ENCODE data around the gene CTSC. TPM values are rescaled to one million over a fixed set of nuclear protein-coding genes. Genes with fewer than 3 reads are reported as not detected.

The CTSC gene
- total and polyA plus RNA-seq, 4 donors: 22.7 to 176 (median 77.1) TPM

DNA sequence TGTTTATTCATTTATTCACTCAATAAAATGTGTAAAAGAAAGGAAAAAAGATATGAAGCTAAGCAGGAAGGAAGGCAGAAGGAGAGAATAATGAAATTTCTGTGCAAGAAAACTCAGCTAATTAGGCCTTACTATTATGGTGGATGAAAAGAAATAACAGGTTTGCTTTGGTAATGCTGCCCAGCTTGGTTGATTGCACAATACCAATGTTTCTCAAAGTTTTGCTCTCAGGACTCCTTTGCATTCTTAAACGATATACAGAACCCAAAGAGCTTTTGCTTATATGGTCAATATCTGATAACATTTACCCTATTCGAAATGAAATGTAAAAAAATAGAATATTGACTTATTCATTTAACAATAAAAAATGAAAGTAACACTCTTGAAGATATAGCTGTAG lies 7.3 kb upstream of the CTSC start:
- intact Hi-C loops (cut with DNase I): no loop called here
- Histone ChIP-seq H3K27ac (ENCODE audit: low read depth in 1 of 2, low read length in 2 of 2) (no peak overlapping the region), H3K4me3 (ENCODE audit: low read length in 2 of 2) (no peak overlapping the region), H3K36me3 (ENCODE audit: control insufficient read depth in 1 of 2, insufficient read depth in 2 of 2, low read length in 1 of 2) (no peaks in the 10 kb centered on the region), H3K9me3 (ENCODE audit: control insufficient read depth, low read length) (no peaks in the 10 kb centered on the region), H3K27me3 (ENCODE audit: control insufficient read depth in 1 of 2, insufficient read depth in 2 of 2, low read length in 1 of 2) (no peaks in the 10 kb centered on the region), H3K4me1 (ENCODE audit: control insufficient read depth in 1 of 2, insufficient read depth in 2 of 2, low read length in 2 of 2) (no peaks in the 10 kb centered on the region)
- 89 to 93% methylated on average over 2 of the region's 2 CpGs for WGBS, 2 donors
- DNase-seq (no peak), ATAC-seq (ENCODE audit: low FRiP score) (no peak)

- H3K9me3 ChIP-seq (ENCODE audit: control insufficient read depth, low read length): no peaks in the 10 kb centered on the region
- H3K27me3 ChIP-seq (ENCODE audit: control insufficient read depth in 1 of 2, insufficient read depth in 2 of 2, low read length in 1 of 2): no peaks in the 10 kb centered on the region
- 70 to 81% methylated on average over 4 of the region's 4 CpGs for WGBS, 2 donors
- H3K4me3 ChIP-seq (ENCODE audit: low read length in 2 of 2): no peak overlapping the region
- H3K4me1 ChIP-seq (ENCODE audit: control insufficient read depth in 1 of 2, insufficient read depth in 2 of 2, low read length in 2 of 2): peaks cover 0 to 2% of the 10 kb centered on the region in 2 donors
- no peak overlapping the region for H3K27ac ChIP-seq (ENCODE audit: low read depth in 1 of 2, low read length in 2 of 2)
- no peaks in the 10 kb centered on the region for H3K36me3 ChIP-seq (ENCODE audit: control insufficient read depth in 1 of 2, insufficient read depth in 2 of 2, low read length in 1 of 2)
- intact Hi-C loops (cut with DNase I): no loop called here
- ATAC-seq (ENCODE audit: low FRiP score): no peak
- no peak for DNase-seq
These were observed 4.2 kb upstream of the CTSC start for GRCh38 chr11:88341522-88342251.

DNA sequence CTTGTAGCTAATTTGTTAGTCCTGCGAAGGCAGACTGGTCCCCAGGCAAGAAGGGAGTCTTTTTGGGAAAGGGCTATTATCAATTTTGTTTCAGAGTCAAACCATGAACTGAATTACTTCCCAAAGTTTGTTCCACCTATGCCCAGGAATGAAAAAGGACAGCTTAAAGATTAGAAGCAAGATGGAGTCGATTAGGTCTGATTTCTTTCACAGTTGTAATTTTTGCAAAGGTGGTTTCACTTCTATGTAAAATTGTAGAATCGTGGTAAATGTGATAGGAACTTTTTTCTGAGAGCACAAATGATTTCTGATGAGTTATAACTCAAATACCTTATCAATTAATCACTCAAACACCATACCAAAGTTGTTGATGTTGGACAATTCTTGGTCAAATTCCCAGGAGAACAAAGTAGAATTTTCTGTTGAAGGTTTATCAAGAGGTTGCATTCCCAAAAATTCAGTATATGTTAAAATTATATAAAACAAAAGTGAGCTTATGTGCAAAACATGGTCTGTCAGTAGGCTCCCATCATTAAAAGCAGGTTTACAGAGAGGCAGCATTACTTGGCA lies 2.9 kb upstream of the CTSC start:
- Histone ChIP-seq H3K36me3 (ENCODE audit: control insufficient read depth in 1 of 2, insufficient read depth in 2 of 2, low read length in 1 of 2) (no peaks in the 10 kb centered on the region), H3K4me3 (ENCODE audit: low read length in 2 of 2) (no peak overlapping the region), H3K27ac (ENCODE audit: low read depth in 1 of 2, low read length in 2 of 2) (no peak overlapping the region), H3K27me3 (ENCODE audit: control insufficient read depth in 1 of 2, insufficient read depth in 2 of 2, low read length in 1 of 2) (no peaks in the 10 kb centered on the region), H3K9me3 (ENCODE audit: control insufficient read depth, low read length) (no peaks in the 10 kb centered on the region), H3K4me1 (ENCODE audit: control insufficient read depth in 1 of 2, insufficient read depth in 2 of 2, low read length in 2 of 2) (peaks cover 0 to 2% of the 10 kb centered on the region in 2 donors)
- WGBS, 2 donors: 64 to 70% methylated on average over 2 to 3 of the region's 3 CpGs
- DNase-seq: no peak
- no peak for ATAC-seq (ENCODE audit: low FRiP score)
- intact Hi-C loops (cut with DNase I): no loop called here

DNA sequence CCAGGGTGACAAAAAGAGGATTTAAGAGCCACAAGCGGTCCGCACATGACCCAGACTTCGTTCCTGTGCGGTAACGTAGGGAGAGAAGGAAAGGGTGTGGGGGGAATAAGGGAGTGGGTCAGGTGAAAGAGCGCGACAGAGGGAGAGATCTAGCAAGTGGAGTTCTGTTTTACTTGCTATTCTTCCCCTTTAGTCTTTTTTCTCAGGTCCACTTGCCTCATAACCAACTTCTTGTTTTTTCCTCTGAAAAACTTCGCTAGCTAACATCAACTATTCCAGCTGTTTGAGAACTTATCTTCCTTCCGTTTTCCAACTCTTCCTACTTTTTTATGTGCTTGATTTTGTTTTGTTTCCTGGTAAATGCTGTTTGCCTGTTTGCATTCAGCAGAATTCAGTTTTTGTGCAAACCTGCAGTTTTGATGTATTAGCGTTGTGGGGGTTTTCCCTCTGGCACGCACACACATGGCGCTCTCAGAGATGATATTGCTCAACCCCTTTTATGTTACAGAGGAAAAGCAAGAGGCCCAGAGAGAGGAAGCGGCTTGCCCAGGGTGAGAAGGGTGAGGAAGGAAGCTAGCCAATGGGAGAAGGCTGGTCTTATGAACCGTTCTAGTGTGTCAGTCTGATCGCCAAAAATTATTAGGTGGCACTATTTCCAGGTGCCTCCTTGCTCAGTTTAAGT lies 592 bp upstream of the CTSC start:
- ATAC-seq (ENCODE audit: low FRiP score) (peak; percentile 67), DNase-seq (peak in 1 of 2 donors; percentile 79)
- Histone ChIP-seq H3K4me1 (ENCODE audit: control insufficient read depth in 1 of 2, insufficient read depth in 2 of 2, low read length in 2 of 2) (peaks cover 0 to 2% of the 10 kb centered on the region in 2 donors), H3K9me3 (ENCODE audit: control insufficient read depth, low read length) (no peaks in the 10 kb centered on the region), H3K27ac (ENCODE audit: low read depth in 1 of 2, low read length in 2 of 2) (no peak overlapping the region), H3K27me3 (ENCODE audit: control insufficient read depth in 1 of 2, insufficient read depth in 2 of 2, low read length in 1 of 2) (no peaks in the 10 kb centered on the region), H3K36me3 (ENCODE audit: control insufficient read depth in 1 of 2, insufficient read depth in 2 of 2, low read length in 1 of 2) (no peaks in the 10 kb centered on the region), H3K4me3 (ENCODE audit: low read length in 2 of 2) (peak overlapping the region; percentile 28 to 43)
- 11% methylated on average over 15 of the region's 15 CpGs for WGBS, 2 donors
- intact Hi-C loops (cut with DNase I): loop anchor here in 1 of 2 donors (5.0 to 10.0 kb wide), 3 partner anchors 56 to 197 kb away; no protein-coding TSS in a partner anchor

- DNase-seq: no peak
- no peaks in the 10 kb centered on the region for H3K9me3 ChIP-seq (ENCODE audit: control insufficient read depth, low read length)
- no peak for ATAC-seq (ENCODE audit: low FRiP score)
- H3K4me1 ChIP-seq (ENCODE audit: control insufficient read depth in 1 of 2, insufficient read depth in 2 of 2, low read length in 2 of 2): peaks cover 0 to 2% of the 10 kb centered on the region in 2 donors
- H3K27me3 ChIP-seq (ENCODE audit: control insufficient read depth in 1 of 2, insufficient read depth in 2 of 2, low read length in 1 of 2): no peaks in the 10 kb centered on the region
- intact Hi-C loops (cut with DNase I): loop anchor here in 1 of 2 donors (5.0 to 10.0 kb wide), 3 partner anchors 53 to 200 kb away; no protein-coding TSS in a partner anchor
- no peak overlapping the region for H3K4me3 ChIP-seq (ENCODE audit: low read length in 2 of 2)
- H3K27ac ChIP-seq (ENCODE audit: low read depth in 1 of 2, low read length in 2 of 2): no peak overlapping the region
- no peaks in the 10 kb centered on the region for H3K36me3 ChIP-seq (ENCODE audit: control insufficient read depth in 1 of 2, insufficient read depth in 2 of 2, low read length in 1 of 2)
- 71 to 86% methylated on average over 4 of the region's 4 CpGs for WGBS, 2 donors
These were observed 2.3 kb downstream of the CTSC start for GRCh38 chr11:88335284-88335683.

GRCh38 chr11:88333862-88334261 lies 3.7 kb downstream of the CTSC start:
- no peaks in the 10 kb centered on the region for H3K27me3 ChIP-seq (ENCODE audit: control insufficient read depth in 1 of 2, insufficient read depth in 2 of 2, low read length in 1 of 2)
- intact Hi-C loops (cut with DNase I): loop anchor here in 1 of 2 donors (10.0 kb wide), 1 partner anchor 201 kb away; no protein-coding TSS in a partner anchor
- 87 to 90% methylated on average over 2 of the region's 2 CpGs for WGBS, 2 donors
- H3K9me3 ChIP-seq (ENCODE audit: control insufficient read depth, low read length): no peaks in the 10 kb centered on the region
- no peak for ATAC-seq (ENCODE audit: low FRiP score)
- DNase-seq: no peak
- no peaks in the 10 kb centered on the region for H3K36me3 ChIP-seq (ENCODE audit: control insufficient read depth in 1 of 2, insufficient read depth in 2 of 2, low read length in 1 of 2)
- H3K4me3 ChIP-seq (ENCODE audit: low read length in 2 of 2): no peak overlapping the region
- no peak overlapping the region for H3K27ac ChIP-seq (ENCODE audit: low read depth in 1 of 2, low read length in 2 of 2)
- H3K4me1 ChIP-seq (ENCODE audit: control insufficient read depth in 1 of 2, insufficient read depth in 2 of 2, low read length in 2 of 2): peaks cover 0 to 2% of the 10 kb centered on the region in 2 donors

- Histone ChIP-seq H3K9me3 (ENCODE audit: control insufficient read depth, low read length) (no peaks in the 10 kb centered on the region), H3K27ac (ENCODE audit: low read depth in 1 of 2, low read length in 2 of 2) (no peak overlapping the region), H3K27me3 (ENCODE audit: control insufficient read depth in 1 of 2, insufficient read depth in 2 of 2, low read length in 1 of 2) (no peaks in the 10 kb centered on the region), H3K36me3 (ENCODE audit: control insufficient read depth in 1 of 2, insufficient read depth in 2 of 2, low read length in 1 of 2) (no peaks in the 10 kb centered on the region), H3K4me1 (ENCODE audit: control insufficient read depth in 1 of 2, insufficient read depth in 2 of 2, low read length in 2 of 2) (no peaks in the 10 kb centered on the region), H3K4me3 (ENCODE audit: low read length in 2 of 2) (no peak overlapping the region)
- intact Hi-C loops (cut with DNase I): loop anchor here in 1 of 2 donors (10.0 kb wide), 1 partner anchor 202 kb away; no protein-coding TSS in a partner anchor
- DNase-seq: no peak
- no peak for ATAC-seq (ENCODE audit: low FRiP score)
- 61 to 80% methylated on average over 1 of the region's 1 CpG for WGBS, 2 donors
These were observed 4.7 kb downstream of the CTSC start for GRCh38 chr11:88332851-88333250.

DNA sequence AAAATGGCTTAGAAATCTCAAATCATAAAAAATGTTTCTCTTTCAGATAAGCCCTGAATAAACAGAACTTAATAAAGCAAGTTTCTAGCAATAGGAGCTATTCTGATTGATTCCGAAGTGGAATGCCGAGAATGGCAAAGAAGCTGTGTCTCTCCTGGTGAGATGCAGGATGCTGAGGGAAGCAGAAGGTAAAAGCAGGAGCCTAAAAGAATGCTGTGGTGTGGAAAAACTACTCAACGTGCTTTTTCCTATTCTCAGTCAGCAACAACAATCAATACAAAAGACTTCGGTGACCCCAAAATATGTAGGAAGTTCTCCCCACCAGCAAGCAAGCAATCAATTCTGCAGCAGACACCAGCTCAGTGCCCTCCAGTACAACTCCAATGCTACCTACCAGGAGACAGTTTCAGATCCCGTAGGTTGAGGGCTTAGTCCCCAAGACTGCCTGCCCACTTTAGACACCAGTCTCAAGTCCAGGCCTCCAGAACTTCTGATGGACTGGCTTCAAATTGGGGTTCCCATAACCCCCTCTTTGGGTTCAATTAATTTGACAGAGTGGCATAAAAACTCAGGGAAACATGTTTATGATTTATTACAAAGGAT lies 6.6 kb downstream of the CTSC start:
- intact Hi-C loops (cut with DNase I): loop anchor here in 1 of 2 donors (10.0 kb wide), 1 partner anchor 204 kb away; no protein-coding TSS in a partner anchor
- no peak overlapping the region for H3K4me3 ChIP-seq (ENCODE audit: low read length in 2 of 2)
- H3K36me3 ChIP-seq (ENCODE audit: control insufficient read depth in 1 of 2, insufficient read depth in 2 of 2, low read length in 1 of 2): no peaks in the 10 kb centered on the region
- DNase-seq (no peak), ATAC-seq (ENCODE audit: low FRiP score) (no peak)
- no peaks in the 10 kb centered on the region for H3K9me3 ChIP-seq (ENCODE audit: control insufficient read depth, low read length)
- no peak overlapping the region for H3K27ac ChIP-seq (ENCODE audit: low read depth in 1 of 2, low read length in 2 of 2)
- H3K27me3 ChIP-seq (ENCODE audit: control insufficient read depth in 1 of 2, insufficient read depth in 2 of 2, low read length in 1 of 2): no peaks in the 10 kb centered on the region
- 83 to 85% methylated on average over 5 of the region's 5 CpGs for WGBS, 2 donors
- no peaks in the 10 kb centered on the region for H3K4me1 ChIP-seq (ENCODE audit: control insufficient read depth in 1 of 2, insufficient read depth in 2 of 2, low read length in 2 of 2)
